ENCODE data around the gene TLK1.

Gene TLK1

GRCh38 chr2:171160956-171161740 lies 455 bp upstream of the TLK1 start (continued):
- TF ChIP-seq POU6F1 (CRISPR knock-in tag; IDR thresholded peaks at IDR 0.05; ENCODE audit: borderline replicate concordance, low read depth) = no peak

GRCh38 chr2:171159372-171160118 lies 1.1 kb downstream of the TLK1 start:
- peak; percentile 55 for ATAC-seq
- TF ChIP-seq TSHZ2 (CRISPR knock-in tag; IDR thresholded peaks at IDR 0.05) (no peak), ZC3H10 (CRISPR knock-in tag; IDR thresholded peaks at IDR 0.05) (no peak), PPARA (CRISPR knock-in tag; IDR thresholded peaks at IDR 0.05; ENCODE audit: borderline replicate concordance) (no peak), ZNF565 (CRISPR knock-in tag; conservative IDR thresholded peaks at IDR 0.05; ENCODE audit: low read depth) (no peak), ZNF8 (CRISPR knock-in tag; IDR thresholded peaks at IDR 0.05) (no peak), CSDC2 (CRISPR knock-in tag; IDR thresholded peaks at IDR 0.05) (no peak), TCF4 (CRISPR knock-in tag; IDR thresholded peaks at IDR 0.05; ENCODE audit: borderline replicate concordance) (no peak), POU6F1 (CRISPR knock-in tag; IDR thresholded peaks at IDR 0.05; ENCODE audit: borderline replicate concordance, low read depth) (no peak), CSRNP3 (CRISPR knock-in tag; IDR thresholded peaks at IDR 0.05) (no peak), ZNF70 (CRISPR knock-in tag; IDR thresholded peaks at IDR 0.05) (no peak), GLIS3 (CRISPR knock-in tag; IDR thresholded peaks at IDR 0.05) (no peak), ZFP30 (CRISPR knock-in tag; IDR thresholded peaks at IDR 0.05) (no peak), ARNTL (CRISPR knock-in tag; IDR thresholded peaks at IDR 0.05; ENCODE audit: borderline replicate concordance, low read depth) (no peak), OSR1 (CRISPR knock-in tag; IDR thresholded peaks at IDR 0.05) (no peak), PATZ1 (CRISPR knock-in tag; IDR thresholded peaks at IDR 0.05; ENCODE audit: borderline replicate concordance) (no peak), ISL1 (CRISPR knock-in tag; IDR thresholded peaks at IDR 0.05) (no peak), ESRRG (CRISPR knock-in tag; IDR thresholded peaks at IDR 0.05) (no peak), SNAI2 (CRISPR knock-in tag; IDR thresholded peaks at IDR 0.05) (no peak), ZFP3 (CRISPR knock-in tag; IDR thresholded peaks at IDR 0.05) (no peak)
